DOHH2 (cell line): Measurements from ENCODE around the gene TXK.

Source experiments
- H3F3A ChIP-seq: fragments of 200-600 bp; sonication (generic), shearing (Covaris generic); 2 replicates; pipeline ENCODE4 v1.6.0; 2016; ENCODE audit warnings: antibody characterized with exemption, mild to moderate bottlenecking; ENCODE audit not compliant: control insufficient read depth, insufficient read depth
- H3K27ac ChIP-seq: fragments of 200-600 bp; sonication (generic); 2 replicates; pipeline ENCODE4 v1.5.1; 2014; ENCODE audit warnings: low read depth, mild to moderate bottlenecking, low read length, moderate library complexity
- H3K27me3 ChIP-seq: fragments of 200-600 bp; sonication (generic); 2 replicates; pipeline ENCODE4 v1.6.1; 2014; ENCODE audit warnings: mild to moderate bottlenecking, low read length, mixed read lengths; ENCODE audit not compliant: control insufficient read depth
- H3K36me3 ChIP-seq: fragments of 200-600 bp; sonication (generic); 2 replicates; pipeline ENCODE4 v1.6.1; 2014; ENCODE audit warnings: mild to moderate bottlenecking, low read length, moderate library complexity, mixed read lengths; ENCODE audit not compliant: control insufficient read depth
- H3K4me1 ChIP-seq: fragments of 200-600 bp; sonication (generic); 2 replicates; pipeline ENCODE4 v1.6.1; 2014; ENCODE audit warnings: mild to moderate bottlenecking, low read length, mixed read lengths; ENCODE audit not compliant: control insufficient read depth
- H3K4me2 ChIP-seq: fragments of 200-600 bp; sonication (generic); 2 replicates; pipeline ENCODE4 v1.6.0; 2014; ENCODE audit warnings: mild to moderate bottlenecking, low read length, moderate library complexity
- H3K4me3 ChIP-seq: fragments of 200-600 bp; sonication (generic); 2 replicates; pipeline ENCODE4 v1.5.1; 2014; ENCODE audit warnings: mild to moderate bottlenecking, low read length, mixed read lengths
- H3K79me2 ChIP-seq: fragments of 200-600 bp; sonication (generic); 2 replicates; pipeline ENCODE4 v1.6.1; 2014; ENCODE audit warnings: mild to moderate bottlenecking, low read length, mixed read lengths; ENCODE audit not compliant: control insufficient read depth
- H3K9me2 ChIP-seq: fragments of 200-600 bp; sonication (generic); replicated peaks from 2 replicates; pipeline ENCODE4 v1.6.1; 2014; ENCODE audit warnings: mild to moderate bottlenecking, low read length, mixed read lengths; ENCODE audit not compliant: control insufficient read depth
- H3K9me3 ChIP-seq: fragments of 200-600 bp; sonication (generic); 2 replicates; pipeline ENCODE4 v1.6.1; 2014; ENCODE audit warnings: antibody characterized with exemption, low read length, mixed read lengths; ENCODE audit not compliant: control insufficient read depth, insufficient read depth
- H4K20me1 ChIP-seq: fragments of 200-600 bp; sonication (generic); 2 replicates; pipeline ENCODE4 v1.6.0; 2014; ENCODE audit warnings: low read depth, mild to moderate bottlenecking, antibody characterized with exemption, low read length, moderate library complexity; ENCODE audit not compliant: control insufficient read depth, insufficient read depth
- CTCF ChIP-seq: fragments of 200-600 bp; sonication (generic); IDR thresholded peaks from one replicate; pipeline ENCODE4 v1.5.1; 2014; ENCODE audit warnings: antibody characterized with exemption, mild to moderate bottlenecking, low read depth, low read length; ENCODE audit not compliant: poor library complexity, severe bottlenecking
- EZH2phosphoT487 ChIP-seq: fragments of 200-600 bp; sonication (generic); IDR thresholded peaks from 2 replicates; pipeline ENCODE4 v1.6.1; 2017; ENCODE audit warnings: borderline replicate concordance, mild to moderate bottlenecking, antibody characterized with exemption, low read length, moderate library complexity, mixed read lengths

Gene TXK

GRCh38 chr4:48116582-48116981 lies 17.5 kb downstream of the TXK start:
- H3K27ac ChIP-seq: no peak overlapping the region
- no peaks in the 10 kb centered on the region for H3F3A ChIP-seq
- no peaks in the 10 kb centered on the region for H4K20me1 ChIP-seq
- H3K9me2 ChIP-seq: no peaks in the 10 kb centered on the region
- H3K9me3 ChIP-seq: no peaks in the 10 kb centered on the region
- no peaks in the 10 kb centered on the region for H3K79me2 ChIP-seq
- H3K27me3 ChIP-seq: no peaks in the 10 kb centered on the region; the same call in 1 of the 2 replicates
- no peak overlapping the region for H3K4me2 ChIP-seq
- H3K4me3 ChIP-seq: no peak overlapping the region
- no peak for TF ChIP-seq CTCF
- TF ChIP-seq EZH2phosphoT487: no peak
- no peaks in the 10 kb centered on the region for H3K4me1 ChIP-seq
- no peaks in the 10 kb centered on the region for H3K36me3 ChIP-seq

- H3K27ac ChIP-seq: no peak overlapping the region
- H3F3A ChIP-seq: no peaks in the 10 kb centered on the region
- no peaks in the 10 kb centered on the region for H3K36me3 ChIP-seq
- H3K9me2 ChIP-seq: no peaks in the 10 kb centered on the region
- no peak for TF ChIP-seq EZH2phosphoT487
- no peak for TF ChIP-seq CTCF
- no peaks in the 10 kb centered on the region for H3K4me1 ChIP-seq
- H3K27me3 ChIP-seq: no peaks in the 10 kb centered on the region; the same call in 1 of the 2 replicates
- H3K4me2 ChIP-seq: no peak overlapping the region
- H4K20me1 ChIP-seq: no peaks in the 10 kb centered on the region
- no peaks in the 10 kb centered on the region for H3K9me3 ChIP-seq
- no peak overlapping the region for H3K4me3 ChIP-seq
- no peaks in the 10 kb centered on the region for H3K79me2 ChIP-seq
These were observed 19.6 kb downstream of the TXK start for GRCh38 chr4:48114412-48114811.

- Histone ChIP-seq H3K27ac (no peak overlapping the region), H3K9me3 (no peaks in the 10 kb centered on the region), H3K4me3 (no peak overlapping the region), H3K9me2 (no peaks in the 10 kb centered on the region), H3K4me2 (no peak overlapping the region), H3K4me1 (no peaks in the 10 kb centered on the region), H4K20me1 (no peaks in the 10 kb centered on the region), H3K36me3 (no peaks in the 10 kb centered on the region), H3F3A (no peaks in the 10 kb centered on the region), H3K79me2 (no peaks in the 10 kb centered on the region), H3K27me3 (no peaks in the 10 kb centered on the region; the same call in 1 of the 2 replicates)
- TF ChIP-seq CTCF (no peak), EZH2phosphoT487 (no peak)
These were observed 21.9 kb downstream of the TXK start for GRCh38 chr4:48112017-48112667.
